NCI-H1694 treated with DMSO at 0.1 percent for 48 hours (cell line): Measurements from ENCODE around the gene HMG20A.

Experiments
- DNase-seq: peaks from one replicate; lab custom pipeline; 2025; lab: John Stamatoyannopoulos, UW

HMG20A gene

DNA sequence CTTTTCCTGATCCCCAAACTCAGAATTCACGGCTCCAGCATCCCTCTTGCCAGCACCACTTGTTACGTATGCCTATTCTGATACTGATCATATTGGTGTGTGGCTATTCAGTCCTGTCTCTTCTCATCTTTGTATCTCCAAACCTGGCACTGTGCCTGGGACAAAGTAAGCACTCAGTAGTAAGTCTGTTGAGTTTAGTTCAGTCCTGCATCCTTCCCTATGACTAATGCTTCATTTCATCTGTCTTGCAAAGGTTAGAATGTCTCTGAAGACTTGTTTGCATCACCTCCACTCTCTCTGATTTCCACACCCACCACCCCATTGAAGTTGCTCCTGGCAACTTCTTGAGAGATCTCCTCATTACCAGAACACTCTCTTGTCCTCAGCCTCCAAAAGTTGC lies 80.3 kb downstream of the HMG20A start:
- no peak for DNase-seq

DNA sequence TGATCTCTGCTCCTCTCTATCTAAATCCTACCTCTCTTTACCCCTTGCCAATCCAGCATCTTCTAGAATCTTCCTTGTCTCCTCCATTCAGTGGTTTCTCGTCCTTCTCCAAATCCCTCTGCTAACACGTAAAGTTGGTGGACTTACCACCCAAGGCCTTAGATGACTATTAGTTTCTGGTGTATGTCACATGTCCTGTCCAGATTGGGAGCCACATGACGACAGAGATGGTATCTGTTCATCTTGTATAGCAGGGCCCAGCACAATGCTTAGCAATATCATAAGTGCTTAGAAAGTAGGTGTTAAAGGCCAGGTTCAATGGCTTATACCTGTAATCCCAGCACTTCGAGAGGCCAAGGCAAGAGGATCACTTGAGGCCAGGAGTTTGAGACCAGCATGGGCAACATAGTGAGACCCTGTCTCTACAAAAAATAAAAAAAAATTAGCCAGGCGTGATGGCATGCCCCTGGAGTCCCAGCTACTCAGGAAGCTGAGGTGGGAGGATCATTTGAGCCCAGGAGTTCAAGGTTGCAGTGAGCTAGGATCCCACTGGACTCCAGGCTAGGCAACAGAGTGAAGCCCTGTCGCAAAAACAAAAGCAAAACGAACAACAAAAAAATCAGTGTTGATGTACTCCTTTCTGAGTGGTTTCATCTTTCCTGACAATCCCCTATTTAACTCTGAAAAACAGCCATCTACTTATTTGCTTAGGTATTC lies 81.8 kb downstream of the HMG20A start:
- no peak for DNase-seq

DNA sequence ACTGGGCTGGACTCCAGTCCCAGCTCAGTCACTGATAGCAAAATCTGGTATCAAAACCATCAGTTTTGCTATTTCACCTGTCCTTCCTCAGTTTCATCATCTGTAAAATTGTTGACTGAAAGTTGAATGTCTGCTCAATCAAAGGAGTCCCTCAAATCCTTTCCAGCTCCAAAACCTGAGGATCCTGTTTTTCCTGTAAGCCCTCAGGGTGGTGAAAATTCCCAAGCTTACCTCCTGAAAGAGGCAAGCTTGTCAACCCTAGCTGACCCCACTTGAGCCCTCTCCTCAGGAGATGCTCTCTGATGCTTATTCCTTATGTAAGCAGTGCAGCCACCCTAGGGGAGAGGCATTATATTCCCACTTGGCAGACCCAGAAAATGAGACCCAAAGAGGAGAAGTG lies 82.6 kb downstream of the HMG20A start:
- DNase-seq = no peak

DNA sequence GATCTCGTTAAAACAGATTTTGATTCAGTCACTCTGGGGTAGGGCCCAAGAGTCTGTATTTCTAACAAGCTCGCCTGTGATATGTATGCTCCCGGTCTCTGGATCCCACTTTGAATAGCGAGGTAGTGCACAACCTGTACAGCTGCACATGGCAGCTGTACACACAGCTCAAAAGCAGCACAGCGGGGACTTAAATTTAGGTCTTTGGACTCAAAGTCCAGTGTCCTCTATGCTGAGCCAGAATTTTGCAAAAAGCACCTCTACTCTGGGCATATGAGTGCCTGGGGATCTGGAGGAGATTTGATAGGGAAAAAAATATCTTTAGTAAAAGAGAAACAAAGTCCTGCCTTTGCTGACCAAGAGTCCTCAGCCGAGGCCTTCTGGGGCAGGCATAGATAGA lies 83.1 kb downstream of the HMG20A start:
- no peak for DNase-seq

DNA sequence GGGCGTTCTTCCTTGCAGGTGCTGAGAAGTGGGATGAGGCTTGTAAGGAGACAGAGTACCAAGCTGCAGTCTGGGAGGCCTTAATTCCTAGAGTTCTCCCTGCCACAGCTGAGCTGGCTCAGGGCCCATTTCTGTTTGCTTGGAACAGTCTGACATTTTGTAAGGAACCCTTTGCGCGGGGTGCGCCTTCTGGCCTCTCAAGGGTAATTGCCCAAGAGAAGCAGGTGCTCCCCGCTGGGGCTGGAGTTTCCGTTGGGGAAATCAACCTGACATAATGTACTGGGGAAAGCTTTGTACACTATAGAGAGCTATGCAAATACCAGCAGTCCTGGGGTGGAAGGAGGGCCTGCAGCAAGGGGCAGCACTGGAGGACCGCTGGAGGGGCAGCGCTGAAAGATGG lies 83.6 kb downstream of the HMG20A start:
- peak; percentile 52 for DNase-seq

DNA sequence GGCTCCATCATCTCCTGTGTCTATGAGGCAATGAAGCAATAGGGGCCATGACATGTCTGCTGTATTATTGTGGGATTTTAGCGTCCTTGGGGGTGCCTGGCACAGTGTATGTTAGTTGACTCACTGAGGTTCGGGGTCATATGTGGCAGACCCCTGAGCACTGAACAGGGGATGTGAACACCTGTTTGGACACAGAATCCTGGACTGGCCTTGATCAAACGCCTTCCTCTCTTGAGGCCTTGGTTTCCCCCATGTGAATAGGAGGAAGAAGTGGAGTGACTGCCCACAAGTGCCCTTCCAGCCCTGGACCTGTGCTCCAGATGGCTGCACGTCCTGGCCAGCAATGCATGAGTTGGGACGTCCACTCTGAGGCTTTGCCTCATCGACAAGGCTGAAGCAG lies 84.2 kb downstream of the HMG20A start:
- DNase-seq = no peak

DNA sequence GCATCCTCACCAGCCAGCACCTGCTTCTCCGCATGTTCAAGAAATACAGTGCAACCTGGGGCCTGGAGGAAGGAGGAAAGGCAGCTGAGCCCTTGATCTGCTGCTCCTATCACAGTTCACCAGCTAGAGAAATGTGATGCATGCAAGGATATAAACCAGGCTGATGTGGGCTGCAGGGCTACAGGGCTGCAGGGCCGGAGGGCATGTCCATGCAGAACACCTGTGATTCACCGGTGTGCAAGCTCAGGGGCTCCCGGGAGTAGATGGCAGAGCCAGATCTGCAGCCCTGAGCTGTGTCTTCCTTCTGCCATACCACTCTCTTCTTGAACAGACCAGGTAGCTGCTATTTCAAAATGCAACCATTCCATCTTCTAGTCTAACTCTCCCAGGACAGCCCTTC lies 84.9 kb downstream of the HMG20A start:
- DNase-seq = no peak

DNA sequence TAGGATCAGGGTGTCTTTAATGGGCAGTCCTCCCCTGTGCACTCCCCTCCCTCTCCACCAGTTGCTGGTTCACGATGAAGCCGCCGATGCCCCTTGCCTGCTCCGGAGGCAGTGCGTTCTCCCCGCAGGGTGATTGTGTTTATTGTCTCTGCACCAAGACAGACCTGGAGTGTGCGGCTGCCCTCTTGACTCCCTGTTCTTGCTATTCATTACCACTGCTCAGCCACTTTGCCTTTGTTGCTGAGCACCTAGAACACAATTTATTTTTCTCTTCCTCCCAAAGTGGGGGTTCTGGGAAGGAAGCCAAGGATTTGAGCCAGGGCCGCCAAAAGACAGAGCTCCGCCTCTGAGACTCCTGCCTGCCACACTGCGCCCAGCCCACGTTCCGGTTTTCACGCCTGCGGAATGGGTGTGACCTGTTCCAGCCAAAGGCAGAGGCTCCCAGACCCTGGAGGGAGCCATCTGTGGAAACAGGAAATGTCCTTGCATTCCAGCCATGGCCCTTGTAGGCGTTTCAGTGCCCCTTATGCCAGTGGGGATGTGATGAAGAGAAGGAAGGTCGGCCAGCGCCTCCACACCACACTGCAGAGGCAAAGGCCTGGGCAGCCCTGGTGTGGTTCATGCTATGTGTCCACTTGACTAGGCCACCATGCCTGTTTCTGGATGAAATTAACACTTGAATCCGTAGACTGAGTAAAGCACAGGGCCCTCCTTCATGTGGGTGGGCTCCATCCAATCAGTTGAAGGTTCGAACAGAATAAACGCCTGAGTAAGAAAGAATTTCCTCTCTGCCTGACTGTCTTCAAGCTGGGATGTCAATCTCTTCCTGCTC lies 85.8 kb downstream of the HMG20A start:
- no peak for DNase-seq

DNA sequence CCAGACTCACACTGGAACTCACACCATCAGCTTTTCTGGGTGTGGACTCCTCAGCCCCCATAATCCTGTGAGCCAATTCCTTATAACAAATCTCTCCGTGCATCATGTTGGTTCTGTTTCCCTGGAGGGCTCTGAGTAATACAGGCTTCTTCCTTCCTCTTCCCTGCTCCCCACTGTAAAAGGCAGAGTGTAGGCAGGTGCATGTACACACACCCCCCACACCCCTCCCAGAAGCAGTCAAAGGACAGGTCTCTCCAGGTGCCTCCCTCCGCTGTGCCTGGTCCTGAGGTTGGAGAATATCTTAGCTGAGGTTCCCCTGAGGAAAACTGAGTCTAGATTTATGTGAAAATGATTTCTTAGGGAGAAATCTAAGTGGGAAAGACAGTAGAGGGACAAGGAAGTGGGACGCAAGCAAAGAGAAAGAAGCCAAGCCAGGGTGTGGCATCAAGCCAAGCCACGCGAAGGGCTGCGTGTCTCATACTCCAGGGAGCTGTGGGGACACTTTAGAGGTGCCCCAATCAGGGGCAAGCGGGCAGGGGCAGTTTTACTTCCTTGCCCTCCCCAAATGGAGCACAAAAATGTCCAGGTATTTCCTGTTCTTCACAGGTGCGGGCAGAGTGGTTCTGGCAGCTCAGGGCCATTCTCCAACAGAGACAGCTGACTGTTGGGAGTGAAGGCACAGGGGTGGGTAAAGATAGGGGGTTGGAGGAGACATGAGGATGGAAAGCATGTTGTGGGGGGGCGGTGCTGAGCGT lies 86.6 kb downstream of the HMG20A start:
- DNase-seq = no peak

DNA sequence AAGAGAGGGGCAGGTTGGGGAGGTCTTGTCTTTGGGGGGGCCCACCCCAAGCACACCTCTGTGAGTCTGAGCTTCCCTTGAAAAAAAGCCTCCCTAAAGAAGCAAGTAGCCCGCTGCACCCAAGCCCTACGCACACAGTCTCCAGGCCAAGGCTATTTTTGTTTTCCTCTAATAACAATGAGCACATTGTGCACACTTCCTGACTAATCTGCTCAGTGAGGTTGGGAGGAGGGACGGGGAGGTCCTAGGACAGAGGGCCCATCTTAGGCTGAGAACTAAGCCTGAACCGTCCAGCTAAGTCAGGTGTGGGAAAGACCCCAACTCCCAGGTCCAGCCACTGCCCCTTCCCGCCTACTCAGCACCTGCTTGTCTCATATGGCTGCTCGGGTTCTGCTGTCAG lies 87.2 kb downstream of the HMG20A start:
- no peak for DNase-seq

DNA sequence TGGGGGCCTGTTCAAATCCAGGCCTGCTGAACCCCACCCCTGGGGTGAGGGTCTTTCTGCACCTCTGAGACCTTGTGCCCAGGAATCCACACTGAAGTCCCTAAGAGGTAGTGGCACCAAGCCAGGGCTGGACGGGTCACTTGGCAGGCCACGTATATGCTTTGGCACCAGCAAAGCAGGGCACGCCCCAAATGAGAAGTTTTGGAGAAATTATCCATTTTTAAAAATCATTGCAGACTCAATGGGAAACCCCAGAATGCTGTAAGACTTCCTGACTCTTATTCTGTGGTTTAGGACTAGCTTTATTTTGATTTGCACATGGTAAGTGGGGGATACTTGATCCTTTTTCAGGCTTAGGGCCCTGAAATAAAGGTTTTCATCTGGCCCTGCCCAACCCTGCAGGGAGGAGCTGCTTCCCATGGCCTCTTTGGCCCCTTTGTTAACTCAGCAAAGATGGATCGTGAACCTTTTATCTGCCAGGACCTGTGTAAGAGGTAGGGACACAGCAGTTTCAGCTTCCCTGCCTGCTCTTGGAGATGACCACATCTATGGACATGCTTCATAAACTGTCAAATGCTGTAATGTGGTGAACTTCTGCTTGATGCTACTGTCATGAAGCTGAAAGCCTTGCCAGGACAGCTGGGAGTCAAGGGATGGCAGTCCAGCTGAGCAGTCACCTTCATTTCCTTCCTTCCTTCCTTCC lies 88.0 kb downstream of the HMG20A start:
- no peak for DNase-seq

DNA sequence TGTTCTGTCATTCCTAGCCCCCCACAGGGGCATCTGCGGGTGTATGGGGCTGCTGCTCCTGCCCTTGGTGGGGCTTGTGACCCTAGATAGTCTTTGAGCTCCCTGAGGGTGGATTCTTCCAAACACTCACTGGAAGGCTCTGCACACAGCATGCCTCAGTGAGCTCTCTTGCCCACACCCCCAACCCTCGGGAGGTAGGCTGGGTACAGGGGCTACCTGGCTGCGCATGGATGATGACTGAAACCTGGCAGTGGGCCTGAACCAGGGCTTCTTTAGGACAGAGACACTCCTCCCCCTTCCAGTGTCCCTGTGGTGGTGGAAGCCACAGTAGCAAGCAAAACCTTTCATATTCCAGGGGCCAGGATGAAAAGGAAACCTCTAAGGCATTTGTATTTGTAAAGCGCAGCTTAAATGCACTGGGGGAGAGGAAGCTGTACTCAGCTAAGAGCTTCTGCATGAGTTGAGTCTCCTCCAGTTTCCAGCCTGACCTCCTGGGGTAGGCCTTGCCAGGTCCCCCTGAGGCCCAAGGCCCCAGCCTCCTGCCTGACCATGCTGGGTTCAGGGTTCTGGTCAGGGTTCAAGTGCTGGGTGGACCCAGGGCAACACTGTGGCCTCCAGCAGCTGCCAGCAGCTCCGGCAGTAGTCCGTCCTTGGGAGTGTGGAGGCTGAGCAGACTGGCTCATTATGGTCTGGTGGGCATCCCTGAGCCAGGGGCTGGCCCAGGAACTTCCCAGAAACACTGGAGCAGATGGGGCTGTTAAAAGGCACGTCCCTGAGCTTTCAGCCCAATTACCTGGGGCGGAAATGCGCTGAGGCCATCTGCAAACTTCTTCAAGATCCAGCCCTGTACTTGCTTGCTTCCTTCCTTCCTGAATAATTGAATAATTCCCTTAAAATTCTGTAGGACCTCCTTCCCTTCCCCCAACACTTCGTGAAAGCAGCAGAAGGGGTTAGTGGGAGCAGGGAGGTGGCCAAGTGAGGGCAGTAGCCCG lies 89.7 kb downstream of the HMG20A start:
- peak; percentile 47 for DNase-seq

DNA sequence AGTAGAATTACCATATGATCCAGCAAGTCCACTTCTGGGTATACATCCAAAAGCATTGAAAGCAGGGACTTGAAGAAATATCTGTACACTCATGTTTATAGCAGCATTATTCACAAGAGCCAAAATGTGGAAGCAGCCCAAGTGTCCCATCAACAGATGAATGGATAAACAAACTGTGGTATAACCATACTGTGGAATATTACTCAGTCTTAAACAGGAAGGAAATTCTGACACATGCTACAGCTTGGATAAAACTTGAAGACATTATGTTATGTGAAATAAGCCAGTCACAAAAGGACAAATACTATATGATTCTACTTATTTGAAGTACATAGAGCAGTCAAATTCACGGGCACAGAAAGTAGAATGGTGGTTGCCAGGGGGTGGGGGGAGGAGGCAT lies 91.2 kb downstream of the HMG20A start:
- DNase-seq = no peak

DNA sequence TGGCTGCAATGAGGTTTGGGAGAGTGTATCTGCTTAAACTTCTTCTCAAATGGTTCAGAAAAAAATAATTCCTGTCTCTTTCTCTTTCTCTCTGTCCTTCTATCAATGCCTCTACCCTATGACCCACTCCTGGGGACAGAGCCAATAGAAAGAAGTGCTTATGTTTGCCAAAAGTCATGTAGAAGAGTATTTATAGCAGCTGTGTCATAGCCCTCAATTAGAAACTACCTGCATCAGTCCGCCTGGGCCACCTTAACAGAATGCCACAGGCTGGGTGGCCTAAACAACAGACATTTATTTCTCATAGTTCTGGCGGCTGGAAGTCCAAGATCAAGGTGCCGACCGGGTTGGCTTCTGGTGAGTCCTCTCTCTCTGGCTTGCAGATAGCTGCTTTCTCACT lies 92.5 kb downstream of the HMG20A start:
- DNase-seq = no peak

DNA sequence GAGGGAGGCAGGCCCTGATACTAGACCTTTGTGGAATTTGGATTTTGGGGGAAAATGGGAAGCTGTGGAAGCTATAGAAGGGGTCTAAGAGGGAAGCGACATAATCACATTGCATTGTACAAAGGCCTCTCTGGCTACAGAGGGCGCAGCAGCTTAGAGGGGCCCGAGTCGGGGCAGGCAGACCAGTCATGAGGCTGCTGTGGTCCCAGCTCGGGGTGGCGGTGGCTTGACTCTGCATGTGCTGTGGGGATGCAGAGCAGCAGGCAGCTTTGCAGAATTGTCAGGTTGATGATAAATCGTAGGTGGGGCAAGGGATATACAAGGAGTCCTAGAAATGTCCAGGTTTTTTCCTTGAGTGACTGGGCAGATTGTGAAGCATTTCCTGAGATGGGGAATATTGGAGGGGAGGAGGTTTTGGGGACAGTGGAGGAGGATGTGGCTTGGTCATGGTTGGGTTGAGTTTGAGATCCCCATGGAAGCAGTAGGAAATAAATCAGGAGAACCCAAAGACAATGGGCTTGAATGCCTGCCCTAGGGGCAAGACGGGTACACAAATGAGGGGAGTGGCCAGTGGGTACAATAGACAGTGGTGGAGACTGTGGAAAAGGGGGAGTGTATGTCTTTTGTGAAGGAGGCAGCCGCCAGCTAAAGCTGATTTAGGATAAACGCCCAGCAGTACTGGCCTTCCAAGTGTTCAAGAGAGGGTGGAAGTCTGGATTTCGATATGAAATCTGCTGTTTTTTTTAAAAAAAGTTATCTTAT lies 94.1 kb downstream of the HMG20A start:
- no peak for DNase-seq

DNA sequence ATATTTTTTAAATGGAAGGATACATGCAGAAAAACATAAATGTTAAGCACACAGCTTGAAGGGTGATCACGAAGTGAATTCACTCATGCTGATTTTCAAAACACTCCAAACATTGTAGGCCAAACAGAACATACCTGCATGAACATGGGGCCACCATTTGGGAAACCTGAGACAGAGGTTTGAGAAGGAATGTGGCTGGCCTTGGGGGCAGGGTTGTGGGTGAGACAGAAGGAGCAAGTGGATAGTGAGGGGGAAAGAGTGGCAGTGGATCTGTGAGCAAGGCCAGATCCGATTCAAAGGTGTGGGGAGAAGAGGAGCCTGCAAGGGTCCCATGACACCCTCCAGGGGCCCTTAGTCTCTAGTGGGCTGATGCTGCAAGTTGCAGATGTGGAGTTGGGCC lies 94.9 kb downstream of the HMG20A start:
- no peak for DNase-seq

DNA sequence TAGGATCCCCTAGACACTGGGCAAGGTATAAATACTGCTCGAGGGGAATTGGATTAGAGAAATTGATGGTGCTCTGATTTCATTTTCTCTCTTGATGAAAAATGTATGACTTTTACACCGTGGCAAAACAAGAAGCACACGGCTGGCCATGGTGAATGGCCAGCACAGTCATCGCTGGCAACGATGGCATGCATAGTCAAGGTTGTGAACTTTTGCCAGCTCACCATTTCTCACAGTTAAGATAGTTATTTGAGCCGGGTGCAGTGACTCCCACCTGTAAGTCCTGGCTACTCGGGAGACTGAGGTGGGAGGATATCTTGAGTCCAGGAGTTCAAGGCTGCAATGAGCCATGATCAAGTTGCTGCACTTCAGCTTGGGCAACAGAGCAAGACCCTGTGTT lies 95.4 kb downstream of the HMG20A start:
- DNase-seq = no peak

DNA sequence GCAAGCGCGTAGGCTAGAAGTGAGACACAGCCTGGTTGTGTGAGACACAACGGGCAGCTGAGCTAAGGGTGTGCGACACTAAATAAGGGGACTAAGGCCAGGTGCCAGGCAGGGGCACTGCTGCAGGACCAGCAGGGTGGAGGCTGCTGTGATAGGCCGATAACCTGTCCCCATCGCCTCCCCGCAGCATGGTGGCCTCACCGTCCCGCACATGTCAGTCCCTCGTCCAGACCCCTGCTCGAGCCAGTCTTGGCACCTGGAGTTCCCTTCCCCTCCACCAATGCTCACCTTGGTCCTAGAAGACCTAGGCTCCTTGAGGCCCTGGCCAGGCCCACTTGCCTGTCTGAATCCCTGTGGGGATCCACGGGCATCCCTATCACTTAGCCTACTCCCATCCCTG lies 96.1 kb downstream of the HMG20A start:
- DNase-seq = no peak

DNA sequence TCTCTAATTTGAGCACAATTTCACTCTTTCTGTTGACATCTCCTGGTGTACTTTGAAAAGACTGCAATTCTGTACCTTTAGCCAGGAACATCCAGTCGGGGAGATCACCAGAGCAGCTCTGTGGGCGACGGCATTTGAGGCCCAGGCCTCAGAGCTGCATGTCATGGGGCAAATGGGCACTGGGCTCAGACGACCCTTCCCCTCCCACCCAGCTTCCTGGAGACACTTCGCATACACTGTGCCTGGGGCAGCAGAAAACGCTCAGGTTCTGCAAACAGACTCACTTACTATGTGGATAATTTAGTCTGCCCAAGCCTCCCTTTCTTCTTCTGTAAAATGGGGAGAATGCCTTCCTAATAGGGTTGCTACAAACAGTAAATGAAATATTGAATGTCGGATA lies 96.9 kb downstream of the HMG20A start:
- DNase-seq = no peak

DNA sequence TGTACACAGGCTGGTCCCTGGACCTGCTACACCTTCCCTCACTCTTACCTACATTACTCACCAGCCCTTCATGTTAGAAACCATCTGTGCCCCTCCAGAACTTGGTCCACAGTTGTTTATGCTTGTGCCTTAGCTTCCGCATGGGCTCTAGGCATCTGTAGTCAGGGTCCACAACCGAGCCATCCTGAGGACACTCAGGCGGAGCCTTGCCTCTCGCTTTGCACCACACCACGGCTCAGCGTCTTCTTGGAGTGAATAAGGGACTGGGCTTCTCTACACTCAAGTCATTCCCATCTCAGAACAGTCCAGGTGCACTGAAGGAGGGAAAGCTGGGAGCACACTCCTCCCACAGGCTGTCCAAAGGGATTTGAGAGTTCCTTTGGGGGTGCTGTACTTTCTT lies 97.8 kb downstream of the HMG20A start:
- DNase-seq = no peak
